ENCODE measurements around the gene ADARB2. TPM values are rescaled to one million over a fixed set of nuclear protein-coding genes. Genes with fewer than 3 reads are reported as not detected.

ADARB2 gene
- total and polyA plus RNA-seq, 7 donors = 0.05 to 0.39 (median 0.15) TPM; not detected in 2

- no peak for TF ChIP-seq CTCF (IDR thresholded peaks at IDR 0.05)
- Histone ChIP-seq H3K27ac (no peak overlapping the region), H3K4me1 (no peaks in the 10 kb centered on the region), H3K4me3 (no peak overlapping the region), H3K27me3 (ENCODE audit: insufficient read depth in 3 of 3, low read length in 2 of 3) (no peaks in the 10 kb centered on the region), H3K9me3 (no peaks in the 10 kb centered on the region), H3K36me3 (ENCODE audit: insufficient read depth in 1 of 2, low read depth in 1 of 2) (no peaks in the 10 kb centered on the region)
- intact Hi-C loops (cut with DNase I) = no loop called here
- WGBS, 3 donors = 85 to 88% (median 88%) methylated on average over 7 of the region's 7 CpGs
- ATAC-seq (no peak), DNase-seq (peak in 1 of 2 donors; percentile 5)
Measured at GRCh38 chr10:1517684-1518083, 219.6 kb downstream of the ADARB2 start.

GRCh38 chr10:1516492-1517165 lies 220.7 kb downstream of the ADARB2 start:
- ATAC-seq (no peak), DNase-seq (peak in 1 of 2 donors; percentile 2)
- Histone ChIP-seq H3K4me1 (no peaks in the 10 kb centered on the region), H3K27ac (no peak overlapping the region), H3K4me3 (no peak overlapping the region), H3K27me3 (ENCODE audit: insufficient read depth in 3 of 3, low read length in 2 of 3) (no peaks in the 10 kb centered on the region), H3K9me3 (no peaks in the 10 kb centered on the region), H3K36me3 (ENCODE audit: insufficient read depth in 1 of 2, low read depth in 1 of 2) (no peaks in the 10 kb centered on the region)
- intact Hi-C loops (cut with DNase I) = no loop called here
- 48 to 50% (median 48%) methylated on average over 29 of the region's 29 CpGs for WGBS, 3 donors
- no peak for TF ChIP-seq CTCF (IDR thresholded peaks at IDR 0.05)

- intact Hi-C loops (cut with DNase I) = no loop called here
- 72 to 76% (median 73%) methylated on average over 18 of the region's 18 CpGs for WGBS, 3 donors
- TF ChIP-seq CTCF (IDR thresholded peaks at IDR 0.05) = no peak
- Histone ChIP-seq H3K27ac (no peak overlapping the region), H3K27me3 (ENCODE audit: insufficient read depth in 3 of 3, low read length in 2 of 3) (no peaks in the 10 kb centered on the region), H3K4me3 (no peak overlapping the region), H3K36me3 (ENCODE audit: insufficient read depth in 1 of 2, low read depth in 1 of 2) (no peaks in the 10 kb centered on the region), H3K9me3 (no peaks in the 10 kb centered on the region), H3K4me1 (no peaks in the 10 kb centered on the region)
- ATAC-seq = no peak
- no peak for DNase-seq
Measured at GRCh38 chr10:1515780-1516491, 221.4 kb downstream of the ADARB2 start.

- Histone ChIP-seq H3K27me3 (ENCODE audit: insufficient read depth in 3 of 3, low read length in 2 of 3) (no peaks in the 10 kb centered on the region), H3K4me1 (no peaks in the 10 kb centered on the region), H3K27ac (no peak overlapping the region), H3K36me3 (ENCODE audit: insufficient read depth in 1 of 2, low read depth in 1 of 2) (no peaks in the 10 kb centered on the region), H3K9me3 (no peaks in the 10 kb centered on the region), H3K4me3 (no peak overlapping the region)
- intact Hi-C loops (cut with DNase I) = no loop called here
- DNase-seq (no peak), ATAC-seq (no peak)
- 91 to 93% (median 92%) methylated on average over 13 to 14 of the region's 14 CpGs for WGBS, 3 donors
- no peak for TF ChIP-seq CTCF (IDR thresholded peaks at IDR 0.05)
Measured at GRCh38 chr10:1515121-1515779, 222.1 kb downstream of the ADARB2 start.
